SK-N-MC (cell line): Measurements from ENCODE around the gene NOTCH2.
"Not testable (repeated sequence)": the region's sequence is repeated elsewhere in the genome, so short reads cannot be mapped to it uniquely, and the experiment has no call there.

Experiments
- DNase-seq: peaks from one replicate; pipeline ENCODE4 v3.0.0-alpha.2; 2011; ENCODE audit warnings: low read depth, low spot score
- H3K27ac ChIP-seq: fragments of 200-600 bp; sonication (generic); 2 replicates; pipeline ENCODE4 v1.5.1; 2016; ENCODE audit warnings: mixed run types
- H3K36me3 ChIP-seq: fragments of 200-600 bp; sonication (generic); 2 replicates; pipeline ENCODE4 v1.6.1; 2017; ENCODE audit warnings: antibody characterized with exemption, low read length, mixed read lengths; ENCODE audit not compliant: insufficient read depth
- H3K4me3 ChIP-seq: fragments of 200-600 bp; sonication (generic); 2 replicates; pipeline ENCODE4 v1.5.1; 2016
- H3K9ac ChIP-seq: fragments of 200-600 bp; sonication (generic); 2 replicates; pipeline ENCODE4 v1.8.0; 2017; ENCODE audit warnings: mixed run types, mixed read lengths; ENCODE audit not compliant: insufficient read length
- H3K9me3 ChIP-seq: fragments of 200-600 bp; sonication (generic); 2 replicates; pipeline ENCODE4 v1.6.1; 2017; ENCODE audit warnings: low read depth, mild to moderate bottlenecking, antibody characterized with exemption, low read length, moderate library complexity, mixed read lengths
- EZH2 ChIP-seq: fragments of 200-600 bp; sonication (generic); IDR thresholded peaks from one replicate; pipeline ENCODE4 v1.6.1; 2017; ENCODE audit warnings: antibody characterized with exemption
- FOXP2 ChIP-seq: optimal IDR thresholded peaks from 2 replicates; pipeline ENCODE3; 2011; ENCODE audit warnings: mild to moderate bottlenecking, moderate library complexity; ENCODE audit not compliant: insufficient read depth; ENCODE audit errors: extremely low read length, control extremely low read depth
- POLR2AphosphoS5 ChIP-seq: IDR thresholded peaks from 2 replicates; pipeline ENCODE4 v1.6.1; 2012; ENCODE audit warnings: mild to moderate bottlenecking, low read depth, low read length, borderline replicate concordance

NOTCH2 gene

DNA sequence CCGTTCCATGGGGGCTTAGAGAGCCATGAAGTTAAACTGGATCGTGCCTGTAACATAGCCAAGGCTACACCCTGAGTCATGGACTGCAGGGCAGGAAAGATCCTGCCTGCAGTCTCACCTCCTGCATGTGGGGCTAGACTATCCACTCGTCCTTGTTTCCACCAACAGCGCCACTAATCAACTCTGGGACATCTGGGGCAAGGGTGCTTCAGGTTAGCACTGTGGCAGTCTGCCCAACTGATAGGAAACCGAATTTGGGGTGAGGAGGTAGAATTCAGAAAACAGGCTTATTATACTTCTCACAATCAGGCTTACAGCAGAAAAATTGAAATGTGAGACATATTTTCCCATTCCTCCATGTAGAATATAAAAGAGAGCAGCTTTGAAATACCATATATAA lies 88.0 kb downstream of the NOTCH2 start:
- Histone ChIP-seq H3K36me3 (peaks cover 7% of the 10 kb centered on the region), H3K9ac (no peak overlapping the region), H3K4me3 (no peak overlapping the region), H3K9me3 (no peaks in the 10 kb centered on the region), H3K27ac (no peak overlapping the region)
- DNase-seq, result no peak
- TF ChIP-seq POLR2AphosphoS5, result no peak
- TF ChIP-seq EZH2, result no peak
- no peak for TF ChIP-seq FOXP2

DNA sequence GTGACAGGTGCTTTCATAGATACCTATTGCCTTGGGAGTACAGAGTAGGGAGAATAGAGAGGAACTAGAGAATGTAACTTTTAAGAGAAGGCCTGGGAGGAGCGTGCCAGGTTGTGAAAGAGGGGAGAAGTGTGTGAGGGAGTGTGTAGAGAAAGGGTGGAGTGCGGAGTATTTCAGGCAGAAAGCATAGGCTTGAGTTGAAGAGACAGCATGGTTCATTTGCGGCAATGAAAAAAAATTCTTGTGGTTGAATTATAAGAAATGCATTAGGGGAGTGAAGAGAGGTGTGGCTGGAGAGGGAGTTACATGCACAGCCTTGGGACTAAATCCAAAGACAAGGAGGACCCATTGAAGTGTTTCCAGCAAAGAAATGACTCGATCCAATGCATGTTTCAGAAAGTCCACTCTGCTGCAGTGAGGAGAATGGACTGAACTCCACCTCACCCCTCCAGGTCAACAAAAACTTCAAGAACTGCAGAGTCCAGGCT lies 91.4 kb downstream of the NOTCH2 start:
- TF ChIP-seq FOXP2, result no peak
- TF ChIP-seq EZH2, result no peak
- no peak for TF ChIP-seq POLR2AphosphoS5
- no peak for DNase-seq
- no peaks in the 10 kb centered on the region for H3K36me3 ChIP-seq

DNA sequence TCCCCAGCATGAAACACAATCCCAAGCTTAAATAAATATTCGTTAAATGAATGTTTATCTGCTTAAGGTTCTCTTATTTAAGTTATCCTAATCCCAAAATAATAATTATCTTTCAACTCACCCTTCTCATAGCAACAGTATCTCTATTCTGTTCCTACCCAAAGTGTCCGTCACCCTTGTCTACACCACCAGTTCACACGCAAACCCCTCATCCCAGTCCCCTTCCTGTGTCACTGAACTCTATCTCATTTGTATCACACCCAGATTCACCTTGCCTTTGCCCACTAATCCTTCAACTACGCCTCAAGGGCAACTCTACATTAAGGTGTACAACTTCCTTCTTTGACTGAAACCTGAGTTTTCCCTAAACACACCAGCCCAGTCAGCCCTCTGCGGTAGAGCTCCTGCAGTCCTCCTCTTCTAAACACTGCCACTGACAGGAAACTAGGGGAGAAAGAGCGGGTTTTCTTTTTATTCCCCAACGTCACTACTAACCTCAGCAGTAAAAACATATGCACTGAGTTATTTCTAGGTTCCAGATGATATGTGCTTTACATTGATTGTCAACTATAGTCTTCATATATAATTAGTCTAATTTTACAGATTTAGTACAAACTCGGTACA lies 92.2 kb downstream of the NOTCH2 start:
- H3K9ac ChIP-seq, DNase-seq, H3K36me3 ChIP-seq, H3K9me3 ChIP-seq, H3K27ac ChIP-seq, H3K4me3 ChIP-seq: not testable (repeated sequence)

More for the DNA sequence above, 91.4 kb downstream of the NOTCH2 start:
- Histone ChIP-seq H3K9me3 (no peaks in the 10 kb centered on the region), H3K4me3 (no peak overlapping the region), H3K9ac (no peak overlapping the region), H3K27ac (no peak overlapping the region)

- not testable (repeated sequence) for H3K4me3 ChIP-seq, H3K36me3 ChIP-seq, DNase-seq
These were observed 93.7 kb downstream of the NOTCH2 start for GRCh38 chr1:119975582-119976254.

GRCh38 chr1:119975006-119975405 lies 94.5 kb downstream of the NOTCH2 start:
- no peak for DNase-seq
- no peak overlapping the region for H3K4me3 ChIP-seq
- no peak overlapping the region for H3K27ac ChIP-seq
- H3K36me3 ChIP-seq, result peaks cover 7% of the 10 kb centered on the region; the same call in 1 of the 2 replicates
- H3K9me3 ChIP-seq, result no peaks in the 10 kb centered on the region
- H3K9ac ChIP-seq, result no peak overlapping the region
- TF ChIP-seq EZH2 (no peak), POLR2AphosphoS5 (no peak), FOXP2 (no peak)

More at GRCh38 chr1:119975582-119976254, 93.7 kb downstream of the NOTCH2 start:
- H3K9ac ChIP-seq, H3K27ac ChIP-seq, H3K9me3 ChIP-seq: not testable (repeated sequence)

DNA sequence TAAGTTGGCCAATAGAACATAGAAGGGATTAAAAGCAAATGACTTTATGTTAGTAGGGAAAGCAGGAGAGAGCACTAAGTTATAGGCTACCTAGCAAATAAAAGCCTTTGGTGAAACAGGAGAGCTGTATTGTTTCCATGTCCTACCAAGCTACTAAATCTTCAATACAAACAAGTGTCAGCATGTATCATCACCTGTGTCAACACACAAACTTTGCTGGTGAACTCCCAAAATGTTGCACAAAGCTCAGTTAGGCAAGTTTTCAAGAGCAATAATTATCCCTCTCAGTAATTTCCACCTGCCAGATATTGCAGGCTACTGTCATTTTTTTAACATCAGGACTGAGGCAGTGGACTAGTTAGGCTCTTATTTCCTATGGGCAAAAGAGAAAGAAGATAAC lies 95.4 kb downstream of the NOTCH2 start:
- Histone ChIP-seq H3K27ac (no peak overlapping the region), H3K4me3 (no peak overlapping the region), H3K36me3 (peaks cover 13% of the 10 kb centered on the region), H3K9me3 (no peaks in the 10 kb centered on the region), H3K9ac (no peak overlapping the region)
- TF ChIP-seq FOXP2, result no peak
- no peak for TF ChIP-seq EZH2
- TF ChIP-seq POLR2AphosphoS5, result no peak
- DNase-seq, result no peak

GRCh38 chr1:119971710-119972570 lies 97.5 kb downstream of the NOTCH2 start:
- Histone ChIP-seq H3K9me3 (no peaks in the 10 kb centered on the region), H3K27ac (no peak overlapping the region), H3K36me3 (peaks cover 29% of the 10 kb centered on the region), H3K9ac (no peak overlapping the region), H3K4me3 (no peak overlapping the region)
- no peak for DNase-seq
- TF ChIP-seq POLR2AphosphoS5 (no peak), EZH2 (no peak), FOXP2 (no peak)

GRCh38 chr1:119968601-119969000 lies 100.9 kb downstream of the NOTCH2 start:
- no peak overlapping the region for H3K4me3 ChIP-seq
- no peak overlapping the region for H3K9ac ChIP-seq
- TF ChIP-seq FOXP2 (no peak), POLR2AphosphoS5 (no peak), EZH2 (no peak)
- peak overlapping the region; percentile 35; the same call in 1 of the 2 replicates for H3K27ac ChIP-seq
- H3K36me3 ChIP-seq, result peaks cover 46% of the 10 kb centered on the region
- no peak for DNase-seq
- H3K9me3 ChIP-seq, result no peaks in the 10 kb centered on the region
